Measurements from ENCODE around the gene CACNG3. TPM values are rescaled to one million over a fixed set of nuclear protein-coding genes. Genes with fewer than 3 reads are reported as not detected.

The CACNG3 gene
- total RNA-seq, 6 donors from 2014 or later: not detected

- DNase-seq: no peak
- H3K36me3 ChIP-seq: no peaks in the 10 kb centered on the region
- no peaks in the 10 kb centered on the region for H3K27me3 ChIP-seq
- no peak for ATAC-seq (ENCODE audit: low FRiP score in 2 of 2)
- no peaks in the 10 kb centered on the region for H3K9me3 ChIP-seq
- H3K4me3 ChIP-seq: no peak overlapping the region
- H3K27ac ChIP-seq: no peak overlapping the region
- WGBS, 2 donors: 59 to 73% methylated on average over 7 of the region's 7 CpGs
- TF ChIP-seq EP300 (IDR thresholded peaks at IDR 0.05) (no peak), POLR2A (IDR thresholded peaks at IDR 0.05) (no peak), POLR2AphosphoS5 (IDR thresholded peaks at IDR 0.05) (no peak), CTCF (IDR thresholded peaks at IDR 0.05) (no peak)
- no peaks in the 10 kb centered on the region for H3K4me1 ChIP-seq
These were observed 108.5 kb downstream of the CACNG3 start for GRCh38 chr16:24364596-24364995.

GRCh38 chr16:24367186-24367710 lies 111.1 kb downstream of the CACNG3 start:
- H3K27me3 ChIP-seq: no peaks in the 10 kb centered on the region
- 71% methylated on average over 5 of the region's 5 CpGs for WGBS, 2 donors
- TF ChIP-seq POLR2AphosphoS5 (IDR thresholded peaks at IDR 0.05) (no peak), CTCF (IDR thresholded peaks at IDR 0.05) (no peak), POLR2A (IDR thresholded peaks at IDR 0.05) (no peak), EP300 (IDR thresholded peaks at IDR 0.05) (no peak)
- DNase-seq (no peak), ATAC-seq (ENCODE audit: low FRiP score in 2 of 2) (no peak)
- peaks cover 0 to 7% (median 0%) of the 10 kb centered on the region in 4 donors for H3K9me3 ChIP-seq
- no peak overlapping the region for H3K4me3 ChIP-seq
- no peak overlapping the region for H3K27ac ChIP-seq
- no peaks in the 10 kb centered on the region for H3K4me1 ChIP-seq
- no peaks in the 10 kb centered on the region for H3K36me3 ChIP-seq

DNA sequence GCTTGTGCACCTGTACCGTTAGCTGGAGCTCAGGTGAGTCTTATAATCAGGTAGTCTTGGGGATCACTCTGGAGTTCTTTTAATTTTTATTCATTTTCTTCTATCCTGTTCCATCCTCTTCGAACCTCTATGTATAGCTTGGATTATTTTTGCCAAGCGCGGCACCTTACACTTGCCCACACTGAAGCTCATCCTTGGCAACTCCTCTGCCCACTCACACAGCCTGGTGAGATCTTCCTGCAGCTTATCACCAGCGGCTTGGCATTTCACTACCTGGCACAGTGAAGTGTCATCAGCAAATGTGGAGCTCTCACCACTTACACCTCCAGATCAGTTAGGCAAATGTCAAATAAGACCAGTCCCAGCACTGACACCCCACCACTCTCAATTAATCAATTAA lies 116.7 kb downstream of the CACNG3 start:
- no peak for TF ChIP-seq EP300 (IDR thresholded peaks at IDR 0.05)
- no peak for TF ChIP-seq POLR2A (IDR thresholded peaks at IDR 0.05)
- TF ChIP-seq POLR2AphosphoS5 (IDR thresholded peaks at IDR 0.05): no peak
- TF ChIP-seq CTCF (IDR thresholded peaks at IDR 0.05): no peak
- 89 to 92% methylated on average over 5 of the region's 5 CpGs for WGBS, 2 donors
- DNase-seq: no peak

GRCh38 chr16:24378999-24379398 lies 122.9 kb downstream of the CACNG3 start:
- H3K27ac ChIP-seq: no peak overlapping the region
- no peak for DNase-seq
- H3K27me3 ChIP-seq: no peaks in the 10 kb centered on the region
- TF ChIP-seq POLR2AphosphoS5 (IDR thresholded peaks at IDR 0.05) (no peak), EP300 (IDR thresholded peaks at IDR 0.05) (no peak), POLR2A (IDR thresholded peaks at IDR 0.05) (no peak), CTCF (IDR thresholded peaks at IDR 0.05) (no peak)
- H3K9me3 ChIP-seq: peaks cover 0 to 40% (median 16%) of the 10 kb centered on the region in 4 donors
- H3K36me3 ChIP-seq: no peaks in the 10 kb centered on the region
- H3K4me1 ChIP-seq: no peaks in the 10 kb centered on the region
- no peak for ATAC-seq (ENCODE audit: low FRiP score in 2 of 2)
- no peak overlapping the region for H3K4me3 ChIP-seq
- WGBS, 2 donors: 30 to 60% methylated on average over 2 of the region's 2 CpGs

More for the DNA sequence above, 116.7 kb downstream of the CACNG3 start:
- ATAC-seq (ENCODE audit: low FRiP score in 2 of 2): no peak
- Histone ChIP-seq H3K4me3 (no peak overlapping the region), H3K36me3 (no peaks in the 10 kb centered on the region), H3K4me1 (no peaks in the 10 kb centered on the region), H3K27me3 (no peaks in the 10 kb centered on the region), H3K9me3 (peaks cover 0 to 7% (median 4%) of the 10 kb centered on the region in 4 donors), H3K27ac (no peak overlapping the region)

DNA sequence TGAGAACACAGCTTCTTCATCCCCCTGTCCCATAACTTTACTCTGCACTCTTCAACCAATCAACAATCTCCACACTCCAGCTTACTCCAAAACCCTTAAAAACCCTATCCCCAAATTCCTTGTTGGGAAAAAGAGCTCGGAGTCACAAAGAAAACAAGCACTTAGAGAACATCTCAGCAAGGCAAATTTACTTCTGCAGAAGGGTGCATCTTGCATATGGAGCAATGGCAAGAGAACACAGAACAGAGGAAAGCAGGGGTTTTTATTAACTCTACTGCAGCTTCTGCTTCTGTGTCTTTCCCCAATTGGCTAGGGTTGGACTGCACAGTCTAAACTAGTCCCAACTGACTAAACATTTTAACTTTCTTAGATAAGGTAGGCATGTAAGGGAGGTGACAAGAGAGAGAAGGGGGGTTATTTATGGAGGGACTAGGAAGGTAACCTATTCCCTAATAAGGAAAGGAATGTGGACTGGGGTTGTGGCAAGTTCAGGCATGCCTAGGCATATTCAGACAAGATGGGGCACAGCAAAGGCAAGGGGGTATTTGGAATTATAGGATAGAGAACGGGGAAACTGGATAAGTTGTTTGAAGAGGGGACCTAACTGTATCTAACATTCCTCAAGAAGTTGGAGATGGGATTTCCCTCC lies 125.5 kb downstream of the CACNG3 start:
- Histone ChIP-seq H3K4me1 (no peaks in the 10 kb centered on the region), H3K27ac (no peak overlapping the region), H3K4me3 (no peak overlapping the region), H3K27me3 (no peaks in the 10 kb centered on the region), H3K9me3 (peaks cover 0 to 40% (median 16%) of the 10 kb centered on the region in 4 donors), H3K36me3 (no peaks in the 10 kb centered on the region)
- DNase-seq (no peak), ATAC-seq (ENCODE audit: low FRiP score in 2 of 2) (no peak)
- TF ChIP-seq POLR2AphosphoS5 (IDR thresholded peaks at IDR 0.05) (no peak), EP300 (IDR thresholded peaks at IDR 0.05) (no peak), CTCF (IDR thresholded peaks at IDR 0.05) (no peak), POLR2A (IDR thresholded peaks at IDR 0.05) (no peak)
- 60 to 68% methylated on average over 2 of the region's 2 CpGs for WGBS, 2 donors
